Activated T-cell treated with anti-CD3 and anti-CD28 coated beads, Interleukin-2, amount 50 U/mL, for 4 hours (primary cell): ENCODE measurements around the gene FETUB. TPM values are rescaled to one million over a fixed set of nuclear protein-coding genes. Genes with fewer than 3 reads are reported as not detected.

Experiments used
- ATAC-seq, 2 donors: fragments of 200-7000 bp; cut with Tn5 transposase; one replicate each; pipeline ENCODE4 v1.10.0; 2021
- DNase-seq: peaks from one replicate; pipeline ENCODE4 v3.0.0-alpha.2; 2020
- H3K27me3 Mint-ChIP-seq: one replicate; pipeline ENCODE4 v1.8.0; 2021; ENCODE audit warnings: low read depth, mixed read lengths
- H3K36me3 Mint-ChIP-seq: one replicate; pipeline ENCODE4 v1.8.0; 2022; ENCODE audit warnings: mixed read lengths; ENCODE audit not compliant: insufficient read depth
- H3K4me1 Mint-ChIP-seq: one replicate; pipeline ENCODE4 v1.8.0; 2021; ENCODE audit warnings: low read depth, mixed read lengths
- H3K4me3 Mint-ChIP-seq: one replicate; pipeline ENCODE4 v1.8.0; 2021; ENCODE audit warnings: mild to moderate bottlenecking, moderate library complexity, mixed read lengths
- H3K9me3 Mint-ChIP-seq: one replicate; pipeline ENCODE4 v1.8.0; 2021; ENCODE audit warnings: mixed read lengths
- total RNA-seq, 3 donors: library from RNA; stranded (reverse); gene quantifications; one replicate each; pipeline ENCODE4 v1.2.1, GENCODE V29; 2021

Gene FETUB
- total RNA-seq, 3 donors from 2014 or later, result not detected

DNA sequence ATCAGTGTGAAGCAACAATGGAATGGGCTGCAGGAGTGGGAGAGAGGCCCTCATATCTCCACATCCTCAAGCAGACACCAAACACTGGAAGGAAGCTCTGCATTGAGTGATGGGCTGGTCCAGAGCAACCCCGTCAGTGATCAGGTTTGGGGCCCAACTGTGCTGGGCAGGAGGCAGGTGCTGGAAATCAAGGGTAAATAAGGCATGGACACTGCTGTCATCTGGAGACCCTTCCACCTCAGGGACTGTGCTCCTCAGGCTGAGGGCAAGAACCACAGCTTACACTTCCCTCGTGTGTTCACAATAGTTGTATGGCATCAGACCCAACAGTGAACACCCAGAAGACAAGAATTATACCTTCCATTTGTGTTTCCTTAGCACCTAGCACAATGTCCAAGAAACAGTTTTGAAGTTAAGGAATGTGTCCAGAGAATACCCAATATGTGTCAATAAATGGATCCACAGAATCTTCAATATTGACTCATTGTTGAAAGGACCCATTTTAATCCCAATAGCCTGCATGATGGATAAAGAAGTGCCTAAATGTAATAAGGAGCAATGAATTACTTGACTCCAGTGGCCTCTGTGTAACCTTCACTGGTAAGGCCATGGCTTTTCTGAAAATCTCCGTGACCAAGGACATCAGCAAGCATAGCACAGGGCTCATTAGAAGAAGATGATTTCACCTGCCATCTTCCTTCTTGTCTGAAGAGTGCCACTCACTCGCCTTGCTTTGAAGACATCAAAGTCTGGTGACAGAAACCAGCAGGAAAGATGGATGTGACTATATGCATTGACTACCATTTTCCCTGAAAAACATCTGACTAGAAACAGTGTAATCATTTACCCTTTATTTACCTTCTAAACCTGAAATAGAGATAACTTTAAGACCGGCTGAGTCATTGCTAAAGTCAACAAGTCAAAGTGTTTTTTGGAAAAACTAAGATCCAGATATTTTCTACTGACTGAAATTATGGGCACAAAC, 34.3 kb upstream of the FETUB start:
- DNase-seq (no peak), ATAC-seq (no peak)
- Mint-ChIP-seq H3K36me3 (no peaks in the 10 kb centered on the region), H3K27me3 (no peaks in the 10 kb centered on the region), H3K4me1 (no peaks in the 10 kb centered on the region), H3K9me3 (no peaks in the 10 kb centered on the region), H3K4me3 (no peak overlapping the region)

GRCh38 chr3:186608624-186609215, 31.5 kb upstream of the FETUB start:
- Mint-ChIP-seq H3K27me3 (no peaks in the 10 kb centered on the region), H3K4me1 (no peaks in the 10 kb centered on the region), H3K4me3 (no peak overlapping the region), H3K36me3 (no peaks in the 10 kb centered on the region), H3K9me3 (no peaks in the 10 kb centered on the region)
- DNase-seq (no peak), ATAC-seq (no peak)

DNA sequence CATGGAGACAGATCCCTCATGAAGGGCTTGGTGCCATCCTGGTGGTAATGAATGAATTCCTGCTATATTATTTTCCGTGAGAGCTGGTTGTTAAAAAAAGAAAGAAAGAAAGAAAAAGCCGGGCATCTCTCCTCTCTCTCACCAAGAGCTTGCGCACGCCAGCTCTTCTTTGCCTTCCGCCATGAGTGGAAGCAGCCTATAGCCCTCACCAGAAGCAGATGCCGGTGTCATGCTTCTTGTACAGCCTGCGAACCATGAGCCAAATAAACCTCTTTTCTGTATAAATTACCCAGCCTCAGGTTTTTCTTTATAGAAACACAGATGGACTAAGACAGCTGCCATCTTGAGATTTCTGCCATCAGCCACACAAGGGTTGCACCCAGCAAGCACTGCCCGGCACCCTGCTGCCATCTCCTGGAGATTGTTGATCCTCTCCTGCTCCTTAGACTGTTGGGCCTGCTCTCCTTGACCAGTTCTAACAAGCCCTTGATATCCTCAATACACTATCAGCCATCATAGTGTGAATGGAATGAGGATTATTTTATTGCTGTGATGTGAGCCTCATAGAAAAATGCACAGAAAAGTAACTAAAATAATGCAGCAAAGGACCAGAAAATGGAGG, 30.8 kb upstream of the FETUB start:
- DNase-seq (no peak), ATAC-seq (no peak)
- Mint-ChIP-seq H3K36me3 (no peaks in the 10 kb centered on the region), H3K27me3 (peaks cover 1% of the 10 kb centered on the region), H3K4me1 (peaks cover 2% of the 10 kb centered on the region), H3K4me3 (no peak overlapping the region), H3K9me3 (no peaks in the 10 kb centered on the region)

DNA sequence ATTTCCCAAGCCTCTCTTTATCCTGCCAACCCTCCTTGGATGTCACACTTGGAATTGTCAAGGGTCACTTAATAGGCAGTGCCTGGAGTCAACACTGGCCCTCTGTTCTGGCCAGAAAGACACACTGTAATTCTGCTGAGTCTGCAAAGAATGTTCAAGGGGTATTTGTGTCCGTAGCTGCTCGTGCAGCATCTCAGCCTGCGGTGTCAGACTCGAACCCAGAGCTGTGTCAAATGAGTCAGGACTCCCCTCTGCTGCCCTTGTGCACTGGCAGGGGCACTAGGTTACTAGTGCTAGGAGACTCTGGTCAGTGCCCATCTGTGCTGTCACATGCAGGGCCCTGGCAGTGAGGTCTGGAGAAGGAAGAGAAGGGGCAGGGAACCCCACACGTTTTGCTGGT, 28.1 kb upstream of the FETUB start:
- DNase-seq (no peak), ATAC-seq (no peak)
- H3K27me3 Mint-ChIP-seq, result peaks cover 9% of the 10 kb centered on the region
- no peak overlapping the region for H3K4me3 Mint-ChIP-seq
- H3K36me3 Mint-ChIP-seq, result no peaks in the 10 kb centered on the region
- no peaks in the 10 kb centered on the region for H3K9me3 Mint-ChIP-seq
- H3K4me1 Mint-ChIP-seq, result peaks cover 13% of the 10 kb centered on the region

DNA sequence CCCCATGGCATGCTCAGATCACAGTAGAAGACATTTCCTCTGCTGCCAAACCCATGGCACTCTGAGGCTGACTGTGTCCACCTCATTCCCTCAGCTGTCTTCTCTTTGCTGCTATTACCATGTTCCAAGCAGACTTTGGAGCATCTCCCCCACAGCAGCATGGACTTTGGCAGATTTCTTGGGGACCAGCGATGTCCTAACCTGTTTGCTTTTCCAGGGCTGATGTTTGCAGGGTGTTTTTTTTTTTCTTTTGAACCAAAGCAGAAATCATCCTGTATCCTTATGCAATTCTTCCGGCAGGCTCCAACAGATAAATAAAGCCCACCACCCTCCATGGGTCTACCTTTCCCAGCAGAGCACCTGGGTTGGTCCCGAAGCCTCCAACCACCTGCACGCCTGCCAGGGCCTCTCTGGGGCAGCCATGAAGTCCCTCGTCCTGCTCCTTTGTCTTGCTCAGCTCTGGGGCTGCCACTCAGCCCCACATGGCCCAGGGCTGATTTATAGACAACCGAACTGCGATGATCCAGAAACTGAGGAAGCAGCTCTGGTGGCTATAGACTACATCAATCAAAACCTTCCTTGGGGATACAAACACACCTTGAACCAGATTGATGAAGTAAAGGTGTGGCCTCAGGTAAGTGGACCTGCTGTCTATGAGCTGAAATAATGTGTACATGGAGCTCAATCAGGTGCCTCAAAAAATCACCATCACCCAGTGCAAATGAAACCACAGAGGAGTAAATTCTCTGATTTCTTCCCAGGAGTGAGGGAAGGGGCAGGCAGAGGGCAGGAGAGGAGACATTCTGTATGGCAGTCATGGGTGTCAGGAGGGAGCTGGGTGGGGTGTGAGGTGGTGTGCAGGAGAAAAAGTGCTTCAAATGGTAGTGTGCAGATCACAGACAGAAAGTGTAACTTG, 27.2 kb upstream of the FETUB start, which contains the start of gene AHSG:
Gene AHSG (plus strand): TSS at position 340 of the 916 bp plus-strand sequence. CDS start 82 bp downstream, at position 422.
- H3K27me3 Mint-ChIP-seq, result peaks cover 17% of the 10 kb centered on the region
- no peak for ATAC-seq
- no peak for DNase-seq
- no peak within 1 kb of the TSS for H3K4me3 Mint-ChIP-seq
- no peaks in the 10 kb centered on the region for H3K9me3 Mint-ChIP-seq
- H3K4me1 Mint-ChIP-seq, result peaks cover 17% of the 10 kb centered on the region
- H3K36me3 Mint-ChIP-seq, result no peaks in the 10 kb centered on the region

DNA sequence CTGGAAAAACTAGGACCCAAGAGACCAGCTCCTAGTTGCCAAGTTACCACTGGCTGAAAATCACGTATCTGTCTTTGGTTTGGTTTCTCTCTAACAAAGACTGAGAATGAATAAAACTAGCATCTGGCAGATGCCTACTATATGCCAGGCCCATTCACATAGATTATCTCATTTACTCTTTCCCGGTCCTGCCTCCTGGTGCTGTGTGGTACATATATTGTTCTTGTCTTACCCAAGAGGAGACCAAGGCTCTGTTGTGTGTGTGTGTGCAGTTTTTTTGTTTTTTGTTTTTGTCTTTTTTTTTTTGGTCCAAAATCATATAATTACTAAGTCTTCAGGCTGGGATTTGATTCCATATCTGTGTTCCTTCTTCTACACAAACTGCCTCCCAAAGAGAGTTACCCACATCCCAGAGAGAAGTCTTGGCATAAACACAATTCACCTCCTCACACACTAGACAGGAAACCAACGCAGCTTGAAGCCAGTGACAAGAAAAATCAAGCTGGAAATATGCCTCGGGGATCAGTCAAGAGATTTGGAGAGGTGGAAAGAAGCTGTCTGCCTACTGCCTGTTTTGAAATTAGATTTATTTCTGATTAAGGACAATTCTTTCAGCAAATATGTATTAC, 26.4 kb upstream of the FETUB start:
- ATAC-seq (no peak), DNase-seq (no peak)
- Mint-ChIP-seq H3K4me3 (no peak overlapping the region), H3K9me3 (no peaks in the 10 kb centered on the region), H3K4me1 (peaks cover 17% of the 10 kb centered on the region), H3K27me3 (peaks cover 24% of the 10 kb centered on the region), H3K36me3 (no peaks in the 10 kb centered on the region)

DNA sequence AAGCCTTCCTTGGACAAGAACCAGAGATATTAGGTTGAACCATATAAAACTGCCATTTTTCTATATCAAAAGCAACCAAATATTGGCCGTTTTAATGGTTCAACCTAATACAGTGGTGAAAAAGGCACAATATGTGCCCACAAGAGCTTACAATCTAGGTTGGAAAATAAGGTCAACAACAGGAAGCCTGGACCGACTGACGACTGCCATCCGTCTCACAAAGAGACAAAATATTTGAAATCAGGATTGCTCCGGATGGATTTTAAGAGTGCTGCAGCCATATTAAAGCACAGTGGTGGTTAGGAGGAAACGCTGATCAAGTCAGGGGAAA, 26.0 kb upstream of the FETUB start:
- H3K4me1 Mint-ChIP-seq, result peaks cover 17% of the 10 kb centered on the region
- no peak for ATAC-seq
- no peaks in the 10 kb centered on the region for H3K9me3 Mint-ChIP-seq
- H3K4me3 Mint-ChIP-seq, result peak overlapping the region; percentile 40
- no peak for DNase-seq
- peaks cover 26% of the 10 kb centered on the region for H3K27me3 Mint-ChIP-seq
- no peaks in the 10 kb centered on the region for H3K36me3 Mint-ChIP-seq

DNA sequence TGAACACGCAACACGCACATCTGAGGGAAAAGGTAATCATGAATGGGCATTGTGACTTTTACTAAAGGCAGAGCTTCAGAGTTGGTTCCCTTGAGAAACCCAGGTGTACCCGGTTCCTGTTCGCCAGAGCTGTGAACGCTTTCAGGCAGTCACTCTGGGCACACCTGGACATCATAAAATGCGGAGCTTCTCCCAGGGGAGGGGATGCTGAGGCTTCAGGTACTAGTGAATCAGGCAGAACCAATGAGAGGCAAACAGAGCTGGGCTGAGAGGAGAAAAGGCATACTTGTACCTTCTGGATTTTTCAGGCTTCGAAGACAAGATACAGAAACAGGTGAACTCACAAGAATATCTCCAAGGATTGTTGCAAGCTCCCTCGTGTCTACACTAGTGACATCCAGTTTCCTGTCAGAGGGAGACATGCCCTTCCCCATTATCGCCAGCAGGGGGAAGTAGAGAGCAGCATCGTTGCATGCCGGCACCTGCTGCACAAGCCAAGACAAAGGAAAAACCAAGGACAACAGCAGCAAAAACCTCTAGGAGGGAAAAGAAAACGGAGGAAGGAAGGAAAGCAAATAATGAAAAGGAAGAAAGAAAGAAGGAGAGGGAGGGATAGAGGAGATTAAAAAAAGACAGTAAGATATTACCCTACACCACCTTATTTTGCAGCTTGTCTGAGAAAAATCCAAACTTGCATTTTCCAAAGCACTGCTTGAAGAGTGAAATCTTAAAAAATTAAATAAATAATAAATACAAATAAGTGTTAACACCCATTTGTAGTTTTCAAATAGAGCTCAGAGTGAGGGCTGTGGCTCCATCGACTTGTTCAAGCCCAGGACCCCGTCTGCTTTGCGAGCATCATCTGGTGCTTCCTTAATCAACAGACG, 25.4 kb upstream of the FETUB start:
- Mint-ChIP-seq H3K9me3 (no peaks in the 10 kb centered on the region), H3K27me3 (peaks cover 26% of the 10 kb centered on the region)

GRCh38 chr3:186616299-186616617, 23.9 kb upstream of the FETUB start:
- Mint-ChIP-seq H3K4me3 (no peak overlapping the region), H3K4me1 (peaks cover 17% of the 10 kb centered on the region), H3K9me3 (no peaks in the 10 kb centered on the region), H3K27me3 (peaks cover 31% of the 10 kb centered on the region), H3K36me3 (no peaks in the 10 kb centered on the region)
- no peak for ATAC-seq
- no peak for DNase-seq

More for the DNA sequence above, 25.4 kb upstream of the FETUB start:
- peak; percentile 53 to 59 for ATAC-seq
- H3K36me3 Mint-ChIP-seq, result no peaks in the 10 kb centered on the region
- H3K4me3 Mint-ChIP-seq, result peak overlapping the region; percentile 40
- peak; percentile 72 for DNase-seq
- H3K4me1 Mint-ChIP-seq, result peaks cover 17% of the 10 kb centered on the region

DNA sequence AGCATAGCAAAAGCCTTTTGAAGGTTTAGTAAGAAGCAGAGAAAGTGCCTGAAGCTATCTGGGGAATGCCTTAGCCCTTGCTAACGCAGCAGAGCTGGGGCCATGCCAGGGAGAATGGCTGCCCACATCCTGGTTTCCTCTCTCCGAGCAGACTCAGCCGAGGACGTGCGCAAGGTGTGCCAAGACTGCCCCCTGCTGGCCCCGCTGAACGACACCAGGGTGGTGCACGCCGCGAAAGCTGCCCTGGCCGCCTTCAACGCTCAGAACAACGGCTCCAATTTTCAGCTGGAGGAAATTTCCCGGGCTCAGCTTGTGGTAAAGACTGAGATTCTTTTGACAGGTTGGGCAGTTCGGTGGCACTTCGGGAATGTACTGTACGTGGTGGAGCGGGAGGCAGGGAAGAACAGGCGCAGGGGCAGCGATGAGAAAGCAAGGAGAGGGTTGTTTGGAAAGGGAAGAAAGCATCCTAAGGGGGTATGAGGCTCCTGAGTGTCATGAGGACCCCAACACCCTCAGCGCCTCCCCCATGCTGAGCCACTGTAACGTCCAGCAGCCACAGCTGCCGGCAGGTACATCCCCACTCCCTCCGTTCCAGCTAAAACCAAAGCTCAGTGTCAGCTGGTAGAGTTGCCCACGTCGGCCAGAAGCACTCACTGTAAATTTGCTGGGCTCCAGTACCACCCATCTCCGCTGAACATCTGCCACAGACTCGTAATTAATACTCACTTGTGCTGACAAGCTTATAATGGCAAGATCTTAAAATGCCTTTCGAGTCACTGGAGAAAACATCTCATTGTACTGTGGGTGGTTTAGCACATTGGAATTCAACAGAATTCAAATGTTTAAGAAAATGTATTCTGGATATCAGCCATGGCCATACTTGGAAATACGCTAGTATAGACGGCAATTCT, 22.9 kb upstream of the FETUB start:
- DNase-seq, result peak; percentile 79
- peaks cover 17% of the 10 kb centered on the region for H3K4me1 Mint-ChIP-seq
- H3K27me3 Mint-ChIP-seq, result peaks cover 31% of the 10 kb centered on the region
- ATAC-seq, result peak; percentile 98 to 99
- H3K9me3 Mint-ChIP-seq, result no peaks in the 10 kb centered on the region
- no peaks in the 10 kb centered on the region for H3K36me3 Mint-ChIP-seq
- H3K4me3 Mint-ChIP-seq, result peak overlapping the region; percentile 68

- Mint-ChIP-seq H3K4me3 (no peak overlapping the region), H3K9me3 (no peaks in the 10 kb centered on the region), H3K36me3 (no peaks in the 10 kb centered on the region), H3K4me1 (peaks cover 17% of the 10 kb centered on the region), H3K27me3 (peaks cover 33% of the 10 kb centered on the region)
- DNase-seq (no peak), ATAC-seq (no peak)
Observed at GRCh38 chr3:186618318-186618938, 21.8 kb upstream of the FETUB start.

- Mint-ChIP-seq H3K4me1 (peaks cover 11% of the 10 kb centered on the region), H3K36me3 (no peaks in the 10 kb centered on the region), H3K4me3 (no peak overlapping the region), H3K27me3 (peaks cover 29% of the 10 kb centered on the region), H3K9me3 (no peaks in the 10 kb centered on the region)
- DNase-seq, result no peak
- ATAC-seq, result no peak
Observed at GRCh38 chr3:186619787-186620212, 20.4 kb upstream of the FETUB start.
